WTC11 (cell line): ENCODE results near the gene MRTFB. TPM values are rescaled to one million over a fixed set of nuclear protein-coding genes. Genes with fewer than 3 reads are reported as not detected.
A peak's percentile ranks its signal among the peaks of the same experiment; 100 is the strongest.

ENCODE experiments used
- ATAC-seq: fragments of 200-7000 bp; cut with Tn5 transposase; 2 replicates; pipeline ENCODE4 v1.10.0; 2021; ENCODE audit warnings: mild to moderate bottlenecking, moderate library complexity
- CTCF ChIA-PET: fragments of 300-600 bp; sonication (Branson Sonifier 250); formaldehyde crosslinking; loops from one replicate; lab custom pipeline; 2021; ENCODE audit warnings: antibody characterized with exemption; lab: Charles Lee
- POLR2A ChIA-PET: fragments of 350-600 bp; sonication (Branson Sonifier 250); formaldehyde crosslinking; loops from one replicate; lab custom pipeline; 2021; ENCODE audit warnings: antibody characterized with exemption; lab: Charles Lee
- DNase-seq: peaks from one replicate; pipeline ENCODE4 v3.0.0; 2021; ENCODE audit warnings: low spot score
- H3K27ac Mint-ChIP-seq: 2 replicates; pipeline ENCODE4 v1.8.0; 2021; ENCODE audit warnings: mixed read lengths
- H3K27me3 Mint-ChIP-seq: 2 replicates; pipeline ENCODE4 v1.8.0; 2021; ENCODE audit warnings: low read depth, mild to moderate bottlenecking, moderate library complexity, mixed read lengths
- H3K36me3 Mint-ChIP-seq: 2 replicates; pipeline ENCODE4 v1.8.0; 2021; ENCODE audit warnings: mixed read lengths
- H3K4me1 Mint-ChIP-seq: 2 replicates; pipeline ENCODE4 v1.8.0; 2022; ENCODE audit warnings: mixed read lengths
- H3K4me3 Mint-ChIP-seq: 2 replicates; pipeline ENCODE4 v1.8.0; 2021; ENCODE audit warnings: mild to moderate bottlenecking, moderate library complexity, mixed read lengths
- H3K9me3 Mint-ChIP-seq: 2 replicates; pipeline ENCODE4 v1.8.0; 2021; ENCODE audit warnings: mixed read lengths
- CREM ChIP-seq: sonication (generic); formaldehyde crosslinking; IDR thresholded peaks from 2 replicates; pipeline ENCODE4 v1.8.1; 2022; ENCODE audit warnings: mild to moderate bottlenecking, missing genetic modification reagents, moderate library complexity
- ERG ChIP-seq: fragments of 250-450 bp; sonication (Bioruptor Pico); IDR thresholded peaks from 2 replicates; pipeline ENCODE4 v1.8.0; 2021; ENCODE audit warnings: mild to moderate bottlenecking
- ESRRA ChIP-seq: sonication (generic); formaldehyde crosslinking; IDR thresholded peaks from 2 replicates; pipeline ENCODE4 v1.8.1; 2022; ENCODE audit warnings: mild to moderate bottlenecking, missing genetic modification reagents, borderline replicate concordance
- FOXK1 ChIP-seq: sonication (generic); formaldehyde crosslinking; IDR thresholded peaks from 2 replicates; pipeline ENCODE4 v1.8.0; 2022; ENCODE audit warnings: mild to moderate bottlenecking, moderate library complexity, missing genetic modification reagents
- MYBL2 ChIP-seq: sonication (generic); formaldehyde crosslinking; IDR thresholded peaks from 2 replicates; pipeline ENCODE4 v1.8.1; 2023; ENCODE audit warnings: mild to moderate bottlenecking, moderate library complexity, missing genetic modification reagents
- NFYB ChIP-seq: sonication (generic); formaldehyde crosslinking; conservative IDR thresholded peaks from 2 replicates; pipeline ENCODE4 v1.8.0; 2022; ENCODE audit warnings: low read depth, missing genetic modification reagents
- USF1 ChIP-seq: sonication (generic); formaldehyde crosslinking; IDR thresholded peaks from 2 replicates; pipeline ENCODE4 v1.8.0; 2022; ENCODE audit warnings: mild to moderate bottlenecking, missing genetic modification reagents
- ZBTB21 ChIP-seq: sonication (generic); formaldehyde crosslinking; IDR thresholded peaks from 2 replicates; pipeline ENCODE4 v1.8.1; 2023; ENCODE audit warnings: mild to moderate bottlenecking, missing genetic modification reagents, borderline replicate concordance
- ZNF138 ChIP-seq: sonication (generic); formaldehyde crosslinking; conservative IDR thresholded peaks from 2 replicates; pipeline ENCODE4 v1.8.1; 2022; ENCODE audit warnings: mild to moderate bottlenecking, moderate library complexity, missing genetic modification reagents
- ZNF263 ChIP-seq: sonication (generic); formaldehyde crosslinking; IDR thresholded peaks from 2 replicates; pipeline ENCODE4 v1.8.1; 2022; ENCODE audit warnings: low read depth, mild to moderate bottlenecking, moderate library complexity, missing genetic modification reagents
- total RNA-seq: library from RNA; stranded (reverse); gene quantifications from 3 replicates; pipeline ENCODE4 v1.2.3, GENCODE V29; 2021
- TF ChIP-seq, protein P1 (sequence below): fragments of 250-450 bp; sonication (Bioruptor Pico); IDR thresholded peaks from 2 replicates; pipeline ENCODE4 v1.9.0; 2021; ENCODE audit warnings: moderate library complexity, mild to moderate bottlenecking, inconsistent platforms, borderline replicate concordance
- TF ChIP-seq, protein P2 (sequence below): fragments of 250-450 bp; sonication (Bioruptor Pico); IDR thresholded peaks from 2 replicates; pipeline ENCODE4 v1.9.0; 2021; ENCODE audit warnings: mild to moderate bottlenecking
- TF ChIP-seq, protein P3 (sequence below): fragments of 250-450 bp; sonication (Bioruptor Pico); IDR thresholded peaks from 2 replicates; pipeline ENCODE4 v2.1.2; 2022; ENCODE audit warnings: mild to moderate bottlenecking, moderate library complexity

Gene MRTFB
- total RNA-seq, 1 experiment from 2014 or later: 30.8 TPM

GRCh38 chr16:14306485-14307058 is 235.5 kb downstream of the MRTFB start (continued):
- TF ChIP-seq, protein P1, sequence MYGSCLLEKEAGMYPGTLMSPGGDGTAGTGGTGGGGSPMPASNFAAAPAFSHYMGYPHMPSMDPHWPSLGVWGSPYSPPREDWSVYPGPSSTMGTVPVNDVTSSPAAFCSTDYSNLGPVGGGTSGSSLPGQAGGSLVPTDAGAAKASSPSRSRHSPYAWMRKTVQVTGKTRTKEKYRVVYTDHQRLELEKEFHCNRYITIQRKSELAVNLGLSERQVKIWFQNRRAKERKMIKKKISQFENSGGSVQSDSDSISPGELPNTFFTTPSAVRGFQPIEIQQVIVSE (CRISPR knock-in tag): no peak
- TF ChIP-seq NFYB (CRISPR knock-in tag) (no peak), CREM (CRISPR knock-in tag) (no peak), ZNF138 (no peak)

DNA sequence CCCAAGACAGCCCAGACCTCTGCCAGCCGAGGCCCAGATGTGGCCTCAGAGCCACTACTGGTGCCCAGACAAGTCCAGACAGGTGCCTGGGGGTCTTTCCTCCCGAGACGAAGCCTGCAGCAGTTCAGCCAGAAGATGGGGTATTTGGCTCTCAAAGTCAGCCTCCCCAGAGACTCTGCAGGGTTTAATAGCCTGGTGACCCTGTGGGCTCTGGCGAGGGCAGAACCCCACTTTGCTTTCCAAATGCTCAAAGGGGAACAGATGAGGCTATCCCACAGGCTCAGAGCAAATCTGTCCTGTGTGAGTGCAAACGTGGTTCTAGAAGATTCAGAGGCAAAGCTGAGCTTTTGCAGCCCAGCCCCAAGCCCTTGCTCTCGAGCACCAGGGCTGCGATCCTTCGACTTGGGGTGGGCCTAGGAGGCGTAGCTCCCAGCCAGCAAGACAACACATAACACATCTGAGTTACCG is 236.0 kb downstream of the MRTFB start:
- Mint-ChIP-seq H3K27ac (peak overlapping the region; percentile 52), H3K27me3 (peaks cover 5% of the 10 kb centered on the region; the same call in 1 of the 2 replicates), H3K9me3 (no peaks in the 10 kb centered on the region), H3K36me3 (peaks cover 4% of the 10 kb centered on the region; the same call in 1 of the 2 replicates), H3K4me1 (peaks cover 69% of the 10 kb centered on the region), H3K4me3 (no peak overlapping the region)
- no peak for TF ChIP-seq USF1
- TF ChIP-seq, protein P2, sequence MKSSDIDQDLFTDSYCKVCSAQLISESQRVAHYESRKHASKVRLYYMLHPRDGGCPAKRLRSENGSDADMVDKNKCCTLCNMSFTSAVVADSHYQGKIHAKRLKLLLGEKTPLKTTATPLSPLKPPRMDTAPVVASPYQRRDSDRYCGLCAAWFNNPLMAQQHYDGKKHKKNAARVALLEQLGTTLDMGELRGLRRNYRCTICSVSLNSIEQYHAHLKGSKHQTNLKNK (CRISPR knock-in tag): no peak
- TF ChIP-seq NFYB (CRISPR knock-in tag): no peak
- TF ChIP-seq ERG (CRISPR knock-in tag): no peak
- TF ChIP-seq, protein P3, sequence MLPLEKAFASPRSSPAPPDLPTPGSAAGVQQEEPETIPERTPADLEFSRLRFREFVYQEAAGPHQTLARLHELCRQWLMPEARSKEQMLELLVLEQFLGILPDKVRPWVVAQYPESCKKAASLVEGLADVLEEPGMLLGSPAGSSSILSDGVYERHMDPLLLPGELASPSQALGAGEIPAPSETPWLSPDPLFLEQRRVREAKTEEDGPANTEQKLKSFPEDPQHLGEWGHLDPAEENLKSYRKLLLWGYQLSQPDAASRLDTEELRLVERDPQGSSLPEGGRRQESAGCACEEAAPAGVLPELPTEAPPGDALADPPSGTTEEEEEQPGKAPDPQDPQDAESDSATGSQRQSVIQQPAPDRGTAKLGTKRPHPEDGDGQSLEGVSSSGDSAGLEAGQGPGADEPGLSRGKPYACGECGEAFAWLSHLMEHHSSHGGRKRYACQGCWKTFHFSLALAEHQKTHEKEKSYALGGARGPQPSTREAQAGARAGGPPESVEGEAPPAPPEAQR (CRISPR knock-in tag): no peak
- no peak for TF ChIP-seq ZBTB21 (CRISPR knock-in tag)
- no peak for TF ChIP-seq MYBL2 (CRISPR knock-in tag)
- no peak for TF ChIP-seq ZNF263 (CRISPR knock-in tag)
- TF ChIP-seq ESRRA (CRISPR knock-in tag): no peak
- ChIA-PET CTCF (interaction anchor here (0.9 to 1.9 kb wide), 3 partner anchors 8 to 46 kb away, joined by 3 to 7 read pairs (median 6); no protein-coding TSS in a partner anchor), POLR2A (no interaction called here)
- ATAC-seq (no peak), DNase-seq (peak; percentile 22)

DNA sequence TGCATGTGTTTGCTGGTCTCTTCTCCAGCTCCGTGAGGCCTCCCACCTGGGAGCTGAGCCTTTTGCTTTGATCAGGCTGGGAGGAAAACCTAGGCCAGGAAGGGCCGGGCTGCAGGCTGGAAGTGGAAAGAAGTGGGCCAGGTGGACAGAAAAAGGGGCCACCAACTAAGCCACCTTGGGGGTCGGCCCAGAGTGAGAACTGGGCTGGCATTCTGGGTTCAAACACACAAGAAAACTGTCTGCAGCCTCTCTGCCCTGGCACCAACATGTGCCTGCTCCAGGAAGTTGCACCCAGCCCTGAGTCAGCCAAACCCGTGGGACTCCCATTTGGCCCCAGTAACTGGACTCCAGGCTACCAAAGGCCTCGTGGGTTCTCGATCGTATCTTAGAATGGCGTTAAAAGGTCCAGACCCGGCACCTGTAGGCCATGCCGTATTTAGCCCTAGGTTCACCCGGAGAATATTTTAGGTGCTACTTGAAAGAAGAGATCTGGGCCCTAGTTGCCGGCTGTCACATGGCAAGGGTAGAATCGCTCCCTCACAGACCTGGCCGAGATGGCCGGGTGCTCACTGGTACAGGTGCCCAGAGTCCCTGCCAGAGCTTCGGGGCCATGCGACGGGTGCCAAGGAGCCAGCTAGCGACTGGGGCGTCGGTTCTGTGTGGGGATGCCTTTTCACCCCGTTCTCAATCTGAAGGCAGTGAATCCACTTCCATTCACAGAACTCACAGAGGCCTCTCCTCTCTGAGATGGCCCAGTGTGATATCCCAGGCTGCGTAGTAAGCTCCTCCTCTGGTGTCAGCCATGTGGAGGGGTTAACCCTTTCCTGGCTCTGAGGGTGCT is 236.6 kb downstream of the MRTFB start:
- H3K27me3 Mint-ChIP-seq: peaks cover 5% of the 10 kb centered on the region; the same call in 1 of the 2 replicates
- H3K4me1 Mint-ChIP-seq: peaks cover 69% of the 10 kb centered on the region
- H3K9me3 Mint-ChIP-seq: no peaks in the 10 kb centered on the region
- DNase-seq: no peak
- ChIA-PET POLR2A (no interaction called here), CTCF (interaction anchor here (0.7 to 1.9 kb wide), 7 partner anchors 9 to 384 kb away, joined by 3 to 7 read pairs (median 4); no protein-coding TSS in a partner anchor)
- no peak overlapping the region for H3K4me3 Mint-ChIP-seq
- peaks cover 4% of the 10 kb centered on the region; the same call in 1 of the 2 replicates for H3K36me3 Mint-ChIP-seq
- no peak for ATAC-seq
- H3K27ac Mint-ChIP-seq: peak overlapping the region; percentile 52
- TF ChIP-seq, protein P3 (CRISPR knock-in tag): no peak
- TF ChIP-seq FOXK1 (CRISPR knock-in tag): 0 out of 2 replicates have a peak, but pooled peaks have one; percentile 12
